GM04503 (cell line): Measurements from ENCODE around the gene MRPL58.
"Not testable (repeated sequence)": the region's sequence is repeated elsewhere in the genome, so short reads cannot be mapped to it uniquely, and the experiment has no call there.

Source experiments
- DNase-seq: peaks from one replicate; pipeline ENCODE4 v3.0.0-alpha.2; 2012; ENCODE audit warnings: low read depth

MRPL58 gene

DNA sequence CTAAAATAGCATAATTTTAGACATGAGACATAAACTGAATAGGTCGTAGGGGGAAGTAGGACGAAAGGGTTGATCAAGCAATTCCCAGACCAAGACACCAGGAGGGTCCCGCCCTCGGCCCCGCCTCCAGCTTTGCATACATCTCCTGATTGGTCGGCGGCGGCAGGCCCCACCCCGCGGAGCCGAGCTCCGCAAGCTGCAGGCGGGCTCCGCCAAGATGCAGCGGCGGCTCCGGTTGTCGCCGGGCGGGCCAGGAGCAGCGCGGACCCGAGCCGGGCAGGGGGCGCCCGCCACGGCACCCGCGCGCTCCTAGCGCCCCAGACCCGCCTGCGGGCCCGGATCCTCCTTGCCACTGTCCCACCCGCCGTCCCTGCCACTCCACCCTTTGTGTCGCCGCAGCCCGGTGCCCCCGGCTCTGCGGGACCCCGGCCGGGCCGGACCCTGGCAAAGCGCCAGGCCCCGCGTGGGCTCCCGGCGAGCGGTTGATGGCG lies 25.0 kb upstream of the MRPL58 start, which contains the start of gene CDR2L:
Gene CDR2L (plus strand): TSS at position 215 of the 491 bp plus-strand sequence. CDS start 412 bp downstream, outside the sequence.
- no peak for DNase-seq

- DNase-seq = no peak
Measured at GRCh38 chr17:74987909-74988711, 24.4 kb upstream of the MRPL58 start.

DNA sequence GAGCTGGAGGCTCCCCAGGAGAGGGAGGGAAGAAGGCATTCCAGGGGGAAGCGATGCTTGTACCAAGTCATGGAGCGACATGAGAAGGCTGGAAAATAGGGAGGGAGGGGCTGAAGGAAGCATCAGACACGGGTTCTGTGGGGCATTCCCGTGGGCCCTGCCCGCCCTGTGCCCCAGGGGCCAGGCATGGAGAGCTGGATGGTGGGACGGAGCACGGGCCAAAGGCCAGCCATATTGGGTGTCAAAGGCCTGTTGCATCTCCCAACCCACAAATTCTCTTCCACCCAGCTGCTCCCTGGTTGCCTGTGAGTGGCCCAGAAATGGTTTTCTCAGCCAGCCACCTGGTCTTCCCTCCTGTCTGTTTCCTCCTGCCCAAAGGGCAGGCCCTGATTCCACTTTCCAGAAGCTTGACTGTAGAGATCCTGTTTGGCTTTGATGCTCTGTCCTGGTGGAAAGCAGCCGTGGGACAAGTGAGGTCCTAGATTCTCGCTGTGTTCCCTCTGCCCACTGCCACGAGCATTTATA lies 21.8 kb upstream of the MRPL58 start:
- DNase-seq = no peak

- no peak for DNase-seq
Measured at GRCh38 chr17:74992223-74992622, 20.2 kb upstream of the MRPL58 start.

DNA sequence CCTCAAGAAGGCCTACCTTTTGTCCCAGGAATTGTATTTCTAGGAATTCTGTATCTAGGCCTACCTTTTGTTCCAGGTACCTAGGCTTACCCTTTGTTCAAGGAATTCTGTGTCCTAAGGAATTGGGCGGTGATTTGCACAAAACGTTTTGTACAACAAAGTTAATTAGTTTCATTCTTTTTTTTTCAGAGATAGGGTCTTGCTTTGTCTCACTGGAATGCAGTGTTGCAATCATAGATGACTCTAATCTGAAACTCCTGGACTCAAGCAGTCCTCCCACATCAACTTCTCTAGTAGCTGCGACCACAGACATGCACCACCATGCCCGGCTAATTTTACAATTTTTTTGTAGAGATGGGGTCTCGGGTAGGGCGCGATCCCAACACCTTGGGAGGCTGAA lies 18.0 kb upstream of the MRPL58 start:
- no peak for DNase-seq

DNA sequence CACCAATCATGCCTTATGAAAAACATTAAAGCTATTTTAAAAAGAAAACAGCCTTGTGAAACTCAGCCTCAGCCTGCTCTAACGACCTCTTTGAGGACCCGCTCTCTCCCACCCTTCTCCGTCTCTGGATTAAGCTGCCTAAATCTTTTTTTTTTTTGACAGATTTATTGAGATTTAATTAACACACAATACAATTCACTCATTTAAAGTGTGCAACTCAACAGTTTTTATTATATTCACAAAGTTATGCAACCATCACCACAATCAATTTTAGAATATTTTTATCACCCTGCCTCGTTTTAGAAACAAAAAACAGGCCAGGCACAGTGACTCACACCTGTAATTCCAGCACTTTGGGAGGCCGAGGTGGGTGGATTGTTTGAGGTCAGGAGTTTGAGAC lies 16.6 kb upstream of the MRPL58 start:
- no peak for DNase-seq

- DNase-seq = no peak
Measured at GRCh38 chr17:74998783-74999182, 13.7 kb upstream of the MRPL58 start.

- no peak for DNase-seq
Measured at GRCh38 chr17:74999523-74999922, 12.9 kb upstream of the MRPL58 start.

GRCh38 chr17:75001915-75002843 lies 10.3 kb upstream of the MRPL58 start:
- no peak for DNase-seq

- DNase-seq = no peak
Measured at GRCh38 chr17:75003070-75003956, 9.2 kb upstream of the MRPL58 start.

GRCh38 chr17:75003957-75004355 lies 8.5 kb upstream of the MRPL58 start:
- DNase-seq = no peak

DNA sequence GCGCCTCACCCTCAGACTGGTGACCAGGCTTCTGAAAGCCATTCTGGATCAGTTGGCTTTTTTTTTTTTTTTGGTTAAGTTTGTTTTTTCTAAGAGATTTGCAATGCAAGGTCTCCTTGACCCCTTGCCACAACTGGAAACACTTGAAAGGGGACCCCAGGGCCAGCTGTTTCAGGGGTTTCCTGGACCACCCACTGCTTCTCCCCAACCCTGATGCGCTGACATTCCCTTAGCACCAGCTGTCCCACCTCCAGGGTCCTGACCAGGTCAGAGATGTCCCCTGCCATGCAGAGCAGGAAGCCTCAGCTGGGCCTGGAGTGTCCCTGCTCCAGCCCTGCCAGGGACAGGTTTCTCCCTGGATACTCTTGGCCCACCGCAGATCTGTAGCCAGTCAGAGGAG lies 8.1 kb upstream of the MRPL58 start:
- no peak for DNase-seq

- no peak for DNase-seq
Measured at GRCh38 chr17:75005291-75005690, 7.2 kb upstream of the MRPL58 start.

DNA sequence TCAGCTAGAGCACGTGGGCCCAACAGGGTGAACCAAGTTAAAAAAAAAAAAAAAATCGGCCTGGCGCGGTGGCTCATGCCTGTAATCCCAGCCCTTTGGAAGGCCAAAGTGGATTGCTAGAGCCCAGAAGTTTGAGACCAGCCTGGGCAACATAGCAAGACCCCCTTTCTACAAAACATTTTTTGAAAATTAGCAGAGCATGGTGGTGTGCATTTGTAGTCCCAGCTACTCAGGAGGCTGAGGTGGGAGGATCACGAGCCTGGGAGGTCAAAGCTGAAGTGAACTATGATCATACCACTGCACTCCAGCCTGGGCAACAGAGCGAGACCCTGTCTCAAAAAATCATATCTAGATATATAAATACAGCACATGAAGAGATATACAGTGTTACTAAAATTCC lies 6.4 kb upstream of the MRPL58 start:
- DNase-seq = not testable (repeated sequence)

DNA sequence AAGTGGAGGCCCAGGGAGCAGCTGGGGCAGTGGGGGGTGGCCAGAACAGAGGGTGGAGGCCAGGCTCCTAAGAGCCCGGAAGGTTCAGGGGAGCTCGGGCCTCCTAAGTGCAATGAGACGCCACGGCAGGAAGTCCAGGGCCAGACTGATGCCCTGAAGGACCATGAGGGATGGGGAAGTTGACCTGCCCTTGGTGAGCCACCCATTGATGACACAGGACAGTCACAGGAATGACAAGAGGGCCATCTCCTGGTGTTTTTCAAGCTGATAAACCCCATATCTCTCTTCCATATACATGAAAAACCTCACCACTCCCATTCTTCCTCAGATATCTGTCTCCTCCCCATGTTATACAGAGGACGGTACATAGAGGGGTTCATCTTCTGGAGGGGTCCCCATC lies 5.8 kb upstream of the MRPL58 start:
- DNase-seq = no peak

DNA sequence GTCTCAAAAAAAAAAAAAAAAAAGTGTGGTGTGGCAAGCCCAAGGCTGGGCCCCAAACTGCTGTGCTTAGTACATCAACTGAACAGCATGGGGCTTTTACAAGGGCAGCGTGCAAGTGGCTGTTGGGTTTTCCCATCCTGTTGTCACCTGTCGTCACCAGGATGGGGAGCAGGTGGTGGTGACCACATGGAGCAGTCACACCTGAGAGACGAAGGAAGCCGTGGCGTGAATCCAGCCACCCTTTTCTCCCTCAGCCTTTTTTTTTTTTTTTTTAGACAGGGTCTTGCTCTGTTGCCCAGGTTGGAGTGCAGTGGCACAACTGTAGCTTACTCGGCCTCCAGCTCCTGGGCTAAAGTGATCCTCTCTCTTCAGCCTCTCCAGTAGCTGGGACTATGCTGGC lies 4.1 kb upstream of the MRPL58 start:
- no peak for DNase-seq

- no peak for DNase-seq
Measured at GRCh38 chr17:75009139-75009724, 3.2 kb upstream of the MRPL58 start.

- no peak for DNase-seq
Measured at GRCh38 chr17:75010683-75011400, 1.6 kb upstream of the MRPL58 start.

- no peak for DNase-seq
Measured at GRCh38 chr17:75011401-75012095, 922 bp upstream of the MRPL58 start.

- DNase-seq = no peak
Measured at GRCh38 chr17:75012096-75012345, 449 bp upstream of the MRPL58 start.
